HUES6 (cell line): ENCODE results near the gene PPP1R1A.

ENCODE experiments used
- H3K27ac ChIP-seq: 2 replicates; pipeline ENCODE4 v1.7.0; 2013; ENCODE audit warnings: low read depth, mild to moderate bottlenecking, low read length, inconsistent platforms
- H3K27me3 ChIP-seq: 2 replicates; pipeline ENCODE4 v1.6.1; 2013; ENCODE audit warnings: low read length; ENCODE audit not compliant: control insufficient read depth, insufficient read depth
- H3K36me3 ChIP-seq: 2 replicates; pipeline ENCODE4 v1.6.1; 2013; ENCODE audit warnings: low read length; ENCODE audit not compliant: control insufficient read depth, insufficient read depth
- H3K4me1 ChIP-seq: 2 replicates; pipeline ENCODE4 v1.6.1; 2013; ENCODE audit warnings: low read length; ENCODE audit not compliant: control insufficient read depth, insufficient read depth
- H3K4me3 ChIP-seq: 2 replicates; pipeline ENCODE4 v1.5.1; 2013; ENCODE audit warnings: low read depth, low read length
- H3K9ac ChIP-seq: one replicate; pipeline ENCODE4 v1.6.1; 2013; ENCODE audit warnings: mild to moderate bottlenecking, low read length
- H3K9me3 ChIP-seq: 2 replicates; pipeline ENCODE4 v1.6.1; 2013; ENCODE audit warnings: low read depth, low read length; ENCODE audit not compliant: control insufficient read depth, insufficient read depth

PPP1R1A gene

DNA sequence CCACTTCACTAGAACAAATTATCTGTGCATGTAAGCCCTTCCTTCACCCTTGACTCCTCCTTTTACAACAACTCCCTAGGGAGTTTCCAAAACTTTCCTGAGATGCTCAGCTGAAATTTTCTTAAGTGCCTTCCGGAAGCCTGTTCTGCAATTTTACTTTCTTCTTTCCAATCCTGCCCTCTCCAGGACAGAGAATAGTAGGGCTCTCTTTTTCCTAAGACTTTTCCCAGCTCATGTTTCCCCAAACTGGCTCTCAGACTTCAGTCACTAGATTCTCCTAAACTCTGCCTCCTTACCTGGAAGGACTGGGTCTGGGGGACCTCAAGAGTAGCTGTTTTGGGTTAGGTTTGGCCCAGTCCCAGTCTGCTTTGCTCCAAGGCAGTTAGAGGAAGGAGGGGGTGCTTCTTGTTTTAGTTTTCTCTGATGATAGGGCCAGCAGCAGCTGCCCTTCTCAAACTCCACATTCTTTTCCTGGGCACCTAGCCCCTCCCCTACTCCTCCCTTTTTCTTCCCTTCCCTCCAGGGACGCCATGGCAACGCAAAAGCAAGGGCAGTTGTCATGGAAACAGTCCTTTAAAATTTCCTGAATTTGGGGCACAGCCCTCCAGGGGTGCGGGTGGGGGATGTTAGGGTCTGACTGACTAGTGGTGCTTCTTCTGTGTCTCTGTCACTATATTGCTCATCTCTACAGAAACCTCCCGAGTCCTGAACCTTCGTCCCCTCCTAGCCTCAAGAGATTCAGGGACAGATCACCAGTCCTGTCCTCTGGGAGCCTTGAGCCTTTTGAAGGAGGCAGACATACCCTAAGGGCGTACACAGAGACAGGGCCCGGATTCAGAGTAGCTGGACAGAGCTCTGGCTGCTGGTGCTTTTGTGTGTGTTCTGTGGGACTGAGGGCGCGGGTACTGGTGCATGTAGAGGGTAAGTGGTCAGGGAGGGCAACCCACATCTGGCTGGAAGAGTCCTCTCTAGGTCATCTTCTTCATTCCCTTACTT, 17.0 kb downstream of the PPP1R1A start:
- H3K9me3 ChIP-seq: no peaks in the 10 kb centered on the region
- H3K4me3 ChIP-seq: no peak overlapping the region
- H3K27me3 ChIP-seq: no peaks in the 10 kb centered on the region
- no peaks in the 10 kb centered on the region for H3K36me3 ChIP-seq
- peaks cover 28% of the 10 kb centered on the region for H3K4me1 ChIP-seq
- H3K9ac ChIP-seq: no peak overlapping the region
- H3K27ac ChIP-seq: no peak overlapping the region

GRCh38 chr12:54569995-54570528, 18.4 kb downstream of the PPP1R1A start:
- Histone ChIP-seq H3K27me3 (no peaks in the 10 kb centered on the region), H3K4me1 (peaks cover 41% of the 10 kb centered on the region), H3K9ac (no peak overlapping the region), H3K9me3 (no peaks in the 10 kb centered on the region), H3K4me3 (no peak overlapping the region), H3K36me3 (no peaks in the 10 kb centered on the region), H3K27ac (no peak overlapping the region)

- Histone ChIP-seq H3K36me3 (no peaks in the 10 kb centered on the region), H3K4me1 (peaks cover 50% of the 10 kb centered on the region), H3K4me3 (no peak overlapping the region), H3K9me3 (no peaks in the 10 kb centered on the region), H3K27ac (no peak overlapping the region), H3K9ac (no peak overlapping the region), H3K27me3 (peaks cover under 1% of the 10 kb centered on the region; the same call in 1 of the 2 replicates)
Measured at GRCh38 chr12:54569072-54569471, 19.4 kb downstream of the PPP1R1A start.

DNA sequence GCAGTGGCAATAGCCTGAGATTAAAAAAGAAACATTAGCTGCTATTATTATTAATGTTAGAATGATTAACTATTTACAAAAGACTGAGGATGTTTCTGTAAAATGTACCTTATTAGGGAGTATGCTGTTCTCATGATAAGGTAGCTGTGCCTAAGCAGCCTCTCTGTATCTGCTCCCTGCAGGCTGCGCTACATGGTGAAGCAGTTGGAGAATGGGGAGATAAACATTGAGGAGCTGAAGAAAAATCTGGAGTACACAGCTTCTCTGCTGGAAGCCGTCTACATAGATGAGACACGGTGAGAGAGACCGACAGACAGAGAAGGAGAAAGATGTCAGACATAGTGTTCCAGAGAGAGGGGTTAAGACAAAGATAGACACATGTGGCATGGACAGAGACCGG, 21.7 kb downstream of the PPP1R1A start:
- Histone ChIP-seq H3K9me3 (no peaks in the 10 kb centered on the region), H3K27ac (peak overlapping the region; percentile 75; the same call in 1 of the 2 replicates), H3K4me1 (peaks cover 47% of the 10 kb centered on the region), H3K9ac (peak overlapping the region; percentile 84), H3K36me3 (no peaks in the 10 kb centered on the region), H3K4me3 (no peak overlapping the region), H3K27me3 (peaks cover 23% of the 10 kb centered on the region)

- Histone ChIP-seq H3K27me3 (peaks cover 31% of the 10 kb centered on the region), H3K27ac (peak overlapping the region; percentile 75; the same call in 1 of the 2 replicates), H3K4me3 (peak overlapping the region; percentile 45), H3K4me1 (peaks cover 44% of the 10 kb centered on the region), H3K36me3 (no peaks in the 10 kb centered on the region), H3K9ac (peak overlapping the region; percentile 84), H3K9me3 (no peaks in the 10 kb centered on the region)
Measured at GRCh38 chr12:54565986-54566544, 22.4 kb downstream of the PPP1R1A start.

DNA sequence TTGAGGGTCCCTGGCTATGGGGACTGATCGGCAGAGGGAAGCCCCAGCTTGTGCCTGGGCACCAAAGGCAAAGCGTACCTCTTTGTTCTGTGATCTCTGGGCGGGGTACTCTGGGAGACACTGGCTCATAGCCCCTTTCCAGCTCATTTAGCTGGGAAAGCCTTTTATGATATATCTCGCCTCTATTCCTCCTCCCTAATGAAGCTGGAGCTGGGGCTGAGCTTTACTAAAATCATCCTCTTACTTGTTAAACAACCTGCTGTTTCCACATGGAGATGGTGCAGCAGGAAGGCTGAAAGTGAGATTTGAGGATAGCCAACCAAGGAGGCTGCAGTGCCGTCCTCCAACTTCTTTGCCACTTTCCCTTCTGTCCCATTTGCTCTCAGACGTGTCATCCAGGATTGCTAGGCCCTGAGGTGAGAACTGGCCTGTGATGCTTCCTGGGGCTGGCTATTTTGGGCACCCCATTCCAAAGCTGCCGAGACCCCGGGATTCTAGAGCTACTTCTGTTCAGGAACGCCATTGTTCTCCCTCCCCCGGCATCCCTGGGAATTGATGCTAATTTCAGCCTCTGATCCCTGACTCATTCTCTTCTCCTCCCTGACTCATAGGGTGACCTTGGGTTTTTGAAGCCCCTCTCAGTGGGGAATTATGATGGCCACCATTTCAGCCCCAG, 23.0 kb downstream of the PPP1R1A start:
- H3K27ac ChIP-seq: peak overlapping the region; percentile 77; the same call in 1 of the 2 replicates

GRCh38 chr12:54564768-54565167, 23.7 kb downstream of the PPP1R1A start:
- peaks cover 40% of the 10 kb centered on the region for H3K4me1 ChIP-seq
- peaks cover 34% of the 10 kb centered on the region for H3K27me3 ChIP-seq
- peak overlapping the region; percentile 77; the same call in 1 of the 2 replicates for H3K27ac ChIP-seq
- H3K9ac ChIP-seq: peak overlapping the region; percentile 83
- no peaks in the 10 kb centered on the region for H3K36me3 ChIP-seq
- H3K9me3 ChIP-seq: no peaks in the 10 kb centered on the region
- H3K4me3 ChIP-seq: peak overlapping the region; percentile 45

More for the DNA sequence above, 23.0 kb downstream of the PPP1R1A start:
- H3K9ac ChIP-seq: peak overlapping the region; percentile 84
- H3K36me3 ChIP-seq: no peaks in the 10 kb centered on the region
- H3K4me3 ChIP-seq: peak overlapping the region; percentile 45
- no peaks in the 10 kb centered on the region for H3K9me3 ChIP-seq
- peaks cover 33% of the 10 kb centered on the region for H3K27me3 ChIP-seq
- peaks cover 42% of the 10 kb centered on the region for H3K4me1 ChIP-seq

- H3K36me3 ChIP-seq: no peaks in the 10 kb centered on the region
- no peak overlapping the region for H3K27ac ChIP-seq
- H3K4me3 ChIP-seq: no peak overlapping the region
- H3K4me1 ChIP-seq: peaks cover 40% of the 10 kb centered on the region
- peaks cover 36% of the 10 kb centered on the region for H3K27me3 ChIP-seq
- H3K9me3 ChIP-seq: no peaks in the 10 kb centered on the region
- no peak overlapping the region for H3K9ac ChIP-seq
Measured at GRCh38 chr12:54563787-54564186, 24.7 kb downstream of the PPP1R1A start.

DNA sequence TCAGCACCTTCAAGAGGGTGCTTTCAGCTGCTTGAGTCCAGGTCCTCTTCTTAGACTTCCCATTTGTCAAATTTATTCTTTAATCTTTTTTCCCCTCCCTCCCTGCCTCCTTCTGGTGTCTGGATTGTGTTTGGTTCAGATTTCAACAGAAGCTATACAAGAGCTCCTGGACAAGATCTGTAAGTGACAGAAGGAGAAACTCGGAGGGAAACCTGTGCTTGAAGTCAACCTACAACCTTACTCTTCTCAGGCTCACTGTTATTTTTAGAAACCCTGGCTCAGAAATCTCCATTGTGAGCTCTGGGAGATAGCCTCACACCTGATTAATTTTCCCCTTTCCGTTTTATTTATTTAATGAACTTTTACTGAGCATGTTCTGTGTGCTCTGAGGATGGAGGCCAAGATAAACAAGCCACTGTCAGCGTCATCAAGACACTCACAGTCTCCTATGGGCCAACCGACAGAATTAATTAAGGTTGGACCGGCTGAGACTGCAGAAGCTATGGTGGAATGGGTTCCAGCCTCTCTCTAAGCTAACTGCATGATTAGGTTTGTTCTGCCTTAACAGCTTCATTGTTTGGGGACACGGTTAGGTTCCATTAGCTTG, 25.6 kb downstream of the PPP1R1A start:
- Histone ChIP-seq H3K4me1 (peaks cover 40% of the 10 kb centered on the region), H3K36me3 (no peaks in the 10 kb centered on the region), H3K4me3 (no peak overlapping the region), H3K9ac (no peak overlapping the region), H3K9me3 (no peaks in the 10 kb centered on the region), H3K27me3 (peaks cover 39% of the 10 kb centered on the region), H3K27ac (no peak overlapping the region)

DNA sequence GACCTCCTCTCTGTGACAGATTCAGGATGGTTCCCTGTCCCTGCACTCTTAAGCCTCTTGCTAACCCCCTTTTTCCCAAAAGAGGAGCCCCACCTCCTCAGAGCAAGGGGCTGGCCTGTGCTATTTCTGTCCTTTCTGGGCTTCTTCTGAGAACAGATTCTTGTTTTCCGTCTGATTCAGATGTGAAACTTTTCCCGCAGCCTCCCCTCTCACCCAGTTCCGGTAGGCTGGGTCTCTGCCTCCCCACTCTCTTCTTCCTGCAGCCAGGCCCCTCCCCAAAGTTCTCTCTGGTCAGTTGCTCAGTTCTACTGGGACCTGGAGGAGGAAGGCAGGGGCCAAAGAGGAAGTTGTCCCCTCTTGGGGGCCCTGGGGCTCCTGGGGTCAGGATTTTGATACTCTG, 27.3 kb downstream of the PPP1R1A start:
- no peak overlapping the region for H3K9ac ChIP-seq
- peaks cover 54% of the 10 kb centered on the region for H3K27me3 ChIP-seq
- no peaks in the 10 kb centered on the region for H3K9me3 ChIP-seq
- H3K4me3 ChIP-seq: no peak overlapping the region
- H3K4me1 ChIP-seq: peaks cover 30% of the 10 kb centered on the region
- no peak overlapping the region for H3K27ac ChIP-seq
- H3K36me3 ChIP-seq: no peaks in the 10 kb centered on the region
